PFSK-1 (cell line): ENCODE data around the gene TMEM151A.

Experiments used
- FOXP2 ChIP-seq: optimal IDR thresholded peaks from 2 replicates; pipeline ENCODE3; 2011; ENCODE audit warnings: borderline replicate concordance, control low read depth, inconsistent platforms; ENCODE audit not compliant: insufficient read depth; ENCODE audit errors: extremely low read length, extremely low read depth
- POLR2AphosphoS5 ChIP-seq: IDR thresholded peaks from 2 replicates; pipeline ENCODE4 v1.6.1; 2012; ENCODE audit warnings: low read depth, mild to moderate bottlenecking, control low read depth, low read length, moderate library complexity
- REST ChIP-seq, 2 experiments: IDR thresholded peaks; 2 replicates each; pipeline versions ENCODE4 v1.6.1 to v1.8.0; 2011 to 2012; ENCODE audit warnings: low read depth in 2 of 2, low read length in 2 of 2, control low read depth in 1 of 2, inconsistent platforms in 1 of 2, mild to moderate bottlenecking in 1 of 2, moderate library complexity in 1 of 2; ENCODE audit not compliant: insufficient read depth in 1 of 2
- SIN3A ChIP-seq: IDR thresholded peaks from 2 replicates; pipeline ENCODE4 v1.6.1; 2012; ENCODE audit warnings: mild to moderate bottlenecking, low read length, moderate library complexity, borderline replicate concordance; ENCODE audit not compliant: insufficient read depth
- TAF1 ChIP-seq: IDR thresholded peaks from 2 replicates; pipeline ENCODE4 v1.6.1; 2012; ENCODE audit warnings: low read length, control low read depth, borderline replicate concordance; ENCODE audit not compliant: insufficient read depth

- TF ChIP-seq POLR2AphosphoS5 = no peak
- no peak for TF ChIP-seq REST (IDR thresholded peaks at IDR 0.05; ENCODE audit: insufficient read depth in 1 of 2, low read depth in 2 of 2, low read length in 2 of 2)
- no peak for TF ChIP-seq SIN3A
- no peak for TF ChIP-seq TAF1
- no peak for TF ChIP-seq FOXP2
These were observed 17.5 kb upstream of the TMEM151A start for GRCh38 chr11:66274219-66274618.
